Right lobe of liver (tissue), 6 donors: Measurements from ENCODE around the gene IGF1R. TPM values are rescaled to one million over a fixed set of nuclear protein-coding genes. Genes with fewer than 3 reads are reported as not detected.

Experiments
- ATAC-seq, 4 donors: fragments of 200-7000 bp; cut with Tn5 transposase; one replicate each; pipeline ENCODE4 v1.9.1; 2020; ENCODE audit warnings: mild to moderate bottlenecking in 4 of 4, moderate library complexity in 4 of 4
- DNase-seq, 3 donors: peaks; one replicate each; pipeline ENCODE4 v3.0.0-alpha.2; 2020
- H3K27ac ChIP-seq, 3 donors: fragments of 200-600 bp; one replicate each; pipeline ENCODE4 v1.8.0; 2022
- H3K27me3 ChIP-seq, 2 donors: fragments of 200-600 bp; one replicate each; pipeline ENCODE4 v1.8.0; 2022
- H3K36me3 ChIP-seq, 4 donors: fragments of 200-600 bp; sonication (generic) in 1 of 4; one replicate each; pipeline versions ENCODE4 v1.5.1 to v1.8.0; 2017 to 2022; ENCODE audit warnings: control low read depth in 1 of 4
- H3K4me1 ChIP-seq, 4 donors: fragments of 200-600 bp; sonication (generic) in 1 of 4; one replicate each; pipeline versions ENCODE4 v1.5.1 to v1.8.0; 2017 to 2022; ENCODE audit warnings: control low read depth in 1 of 4
- H3K4me3 ChIP-seq, 3 donors: fragments of 200-600 bp; one replicate each; pipeline ENCODE4 v1.8.0; 2022
- H3K9me3 ChIP-seq, 4 donors: fragments of 200-600 bp; sonication (generic) in 1 of 4; one replicate each; pipeline versions ENCODE4 v1.5.1 to v1.8.0; 2017 to 2022; ENCODE audit warnings: control low read depth in 1 of 4
- POLR2A ChIP-seq: fragments of 450-650 bp; IDR thresholded peaks from one replicate; pipeline ENCODE4 v1.6.1; 2017; ENCODE audit warnings: antibody characterized with exemption, mild to moderate bottlenecking
- WGBS: methylation state at CpG from one replicate; pipeline ENCODE4 v1.1.6; 2018; ENCODE audit warnings: low coverage, low lambda C conversion rate; ENCODE audit not compliant: insufficient coverage; ENCODE audit errors: missing lambda C conversion rate; 5-methylcytosine and 5-hydroxymethylcytosine counted together
- intact Hi-C, 2 donors: fragments of 100-400 bp; cut with DNase I; formaldehyde crosslinking; loops; one replicate each; pipeline versions ENCODE4 v1.11.2 to v1.14.1; 2022
- total RNA-seq, 6 experiments: library from RNA; depleted of rRNA in 2 of 6; stranded (reverse); fragments of >200 nt in 2 of 6; fragmentation: NEBNext Ultra II Directional in 3 of 6; extraction: Animal tissue kit (Norgen Biotek cat#: 25700) in 3 of 6; gene quantifications; one replicate each; pipeline versions ENCODE4 v1.1.0 to v1.2.4, GENCODE V29; 2016 to 2023
- TF ChIP-seq, protein P1 (sequence below), 4 donors: fragments of 200-600 bp in 3 of 4; fragments of 450-650 bp in 1 of 4; IDR thresholded peaks; one replicate each; pipeline versions ENCODE4 v1.5.1 to v1.8.0; 2016 to 2022; ENCODE audit warnings: antibody characterized with exemption in 4 of 4, mild to moderate bottlenecking in 2 of 4
- donor health status: DM: no; HTN: yes; CAD: no.
- donor health status: DM: no; HTN: no; CAD: no.
- donor health status: DM: no; HTN: no; CAD: no.
- donor health status: DM: no; HTN: yes; CAD: no.
- donor health status: DM: no; HTN: yes; CAD: no.

Gene IGF1R
- total RNA-seq, 6 experiments from 2014 or later: 2.5 to 5.3 (median 3.8) TPM

DNA sequence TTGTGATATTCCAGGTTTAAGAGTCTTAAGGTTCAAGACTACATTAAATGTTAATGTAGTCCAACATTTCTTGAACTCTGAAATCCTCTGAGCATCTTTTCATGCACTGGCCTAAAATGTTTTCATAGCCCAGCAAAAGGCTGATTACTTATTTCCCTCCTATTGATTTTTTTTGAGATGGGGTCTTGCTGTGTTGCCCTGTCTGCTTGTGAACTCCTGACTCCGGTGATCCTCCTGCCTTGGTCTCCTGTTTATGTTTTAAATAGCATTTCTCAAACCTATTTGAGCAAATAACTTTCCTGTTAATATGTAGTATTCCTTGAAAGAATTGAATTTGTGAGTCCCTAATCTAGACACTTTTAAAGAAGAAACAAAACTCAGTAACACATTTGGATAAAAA, 133.5 kb downstream of the IGF1R start:
- ATAC-seq (no peak), DNase-seq (no peak)
- peaks cover 0 to 5% of the 10 kb centered on the region in 2 donors for H3K27me3 ChIP-seq
- TF ChIP-seq, protein P1, sequence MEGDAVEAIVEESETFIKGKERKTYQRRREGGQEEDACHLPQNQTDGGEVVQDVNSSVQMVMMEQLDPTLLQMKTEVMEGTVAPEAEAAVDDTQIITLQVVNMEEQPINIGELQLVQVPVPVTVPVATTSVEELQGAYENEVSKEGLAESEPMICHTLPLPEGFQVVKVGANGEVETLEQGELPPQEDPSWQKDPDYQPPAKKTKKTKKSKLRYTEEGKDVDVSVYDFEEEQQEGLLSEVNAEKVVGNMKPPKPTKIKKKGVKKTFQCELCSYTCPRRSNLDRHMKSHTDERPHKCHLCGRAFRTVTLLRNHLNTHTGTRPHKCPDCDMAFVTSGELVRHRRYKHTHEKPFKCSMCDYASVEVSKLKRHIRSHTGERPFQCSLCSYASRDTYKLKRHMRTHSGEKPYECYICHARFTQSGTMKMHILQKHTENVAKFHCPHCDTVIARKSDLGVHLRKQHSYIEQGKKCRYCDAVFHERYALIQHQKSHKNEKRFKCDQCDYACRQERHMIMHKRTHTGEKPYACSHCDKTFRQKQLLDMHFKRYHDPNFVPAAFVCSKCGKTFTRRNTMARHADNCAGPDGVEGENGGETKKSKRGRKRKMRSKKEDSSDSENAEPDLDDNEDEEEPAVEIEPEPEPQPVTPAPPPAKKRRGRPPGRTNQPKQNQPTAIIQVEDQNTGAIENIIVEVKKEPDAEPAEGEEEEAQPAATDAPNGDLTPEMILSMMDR (IDR thresholded peaks at IDR 0.05): no peak
- no peak for TF ChIP-seq POLR2A
- H3K36me3 ChIP-seq: no peaks in the 10 kb centered on the region
- H3K27ac ChIP-seq: no peak overlapping the region
- H3K4me1 ChIP-seq: no peaks in the 10 kb centered on the region
- WGBS: 42% methylated on average over 1 of the region's 1 CpG
- intact Hi-C loops: no loop called here
- H3K9me3 ChIP-seq: no peaks in the 10 kb centered on the region
- H3K4me3 ChIP-seq: no peak overlapping the region

DNA sequence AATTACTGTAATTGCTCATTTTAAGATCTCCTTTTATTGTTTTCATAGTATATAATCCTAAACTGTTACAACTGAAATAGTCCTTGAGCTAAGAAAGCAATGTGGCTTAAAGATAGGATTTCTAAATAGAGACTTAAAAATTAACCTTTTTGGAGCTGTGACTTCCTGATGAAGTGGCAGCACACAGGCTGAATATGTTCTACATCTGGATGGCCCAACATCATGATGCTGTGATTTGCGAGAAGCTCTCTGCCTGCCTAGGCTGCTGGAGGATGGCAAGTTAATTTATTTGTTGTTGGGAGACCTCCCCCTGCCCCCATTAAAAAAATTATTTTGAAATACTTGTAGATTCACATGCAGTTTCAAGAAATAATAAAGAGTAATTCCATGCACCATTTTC, 134.5 kb downstream of the IGF1R start:
- intact Hi-C loops: no loop called here
- no peaks in the 10 kb centered on the region for H3K4me1 ChIP-seq

DNA sequence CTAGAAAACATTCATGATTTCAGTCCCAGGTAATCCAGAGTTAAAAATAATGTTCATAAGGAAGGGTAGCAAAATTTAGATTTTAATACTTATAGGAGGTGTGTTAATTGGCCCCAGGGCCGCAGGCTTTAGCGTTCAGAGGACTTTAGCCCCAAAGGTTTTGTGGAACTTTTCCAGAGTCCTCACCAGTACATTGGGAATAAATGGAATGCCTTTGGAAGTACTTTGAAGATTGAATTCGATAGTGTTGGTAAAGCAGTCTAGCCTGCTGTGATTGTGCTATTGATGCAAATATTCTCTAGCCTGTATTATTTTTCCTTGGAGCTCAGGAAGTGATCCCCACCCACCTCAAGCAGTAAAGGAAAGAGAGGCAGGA, 137.1 kb downstream of the IGF1R start:
- ATAC-seq: peak in 1 of 4 donors; percentile 51
- Histone ChIP-seq H3K9me3 (no peaks in the 10 kb centered on the region), H3K36me3 (no peaks in the 10 kb centered on the region), H3K4me3 (no peak overlapping the region), H3K27ac (no peak overlapping the region), H3K27me3 (peaks cover 0 to 5% of the 10 kb centered on the region in 2 donors), H3K4me1 (no peaks in the 10 kb centered on the region)
- no peak for TF ChIP-seq POLR2A
- TF ChIP-seq, protein P1 (IDR thresholded peaks at IDR 0.05): no peak
- intact Hi-C loops: no loop called here
- WGBS: 33% methylated on average over 3 of the region's 3 CpGs
- no peak for DNase-seq

More for the DNA sequence above, 134.5 kb downstream of the IGF1R start:
- TF ChIP-seq POLR2A: no peak
- TF ChIP-seq, protein P1 (IDR thresholded peaks at IDR 0.05): no peak
- H3K9me3 ChIP-seq: no peaks in the 10 kb centered on the region
- DNase-seq (no peak), ATAC-seq (no peak)
- no peak overlapping the region for H3K27ac ChIP-seq
- peaks cover 0 to 5% of the 10 kb centered on the region in 2 donors for H3K27me3 ChIP-seq
- no peaks in the 10 kb centered on the region for H3K36me3 ChIP-seq
- WGBS: 75% methylated on average over 1 of the region's 1 CpG
- no peak overlapping the region for H3K4me3 ChIP-seq

DNA sequence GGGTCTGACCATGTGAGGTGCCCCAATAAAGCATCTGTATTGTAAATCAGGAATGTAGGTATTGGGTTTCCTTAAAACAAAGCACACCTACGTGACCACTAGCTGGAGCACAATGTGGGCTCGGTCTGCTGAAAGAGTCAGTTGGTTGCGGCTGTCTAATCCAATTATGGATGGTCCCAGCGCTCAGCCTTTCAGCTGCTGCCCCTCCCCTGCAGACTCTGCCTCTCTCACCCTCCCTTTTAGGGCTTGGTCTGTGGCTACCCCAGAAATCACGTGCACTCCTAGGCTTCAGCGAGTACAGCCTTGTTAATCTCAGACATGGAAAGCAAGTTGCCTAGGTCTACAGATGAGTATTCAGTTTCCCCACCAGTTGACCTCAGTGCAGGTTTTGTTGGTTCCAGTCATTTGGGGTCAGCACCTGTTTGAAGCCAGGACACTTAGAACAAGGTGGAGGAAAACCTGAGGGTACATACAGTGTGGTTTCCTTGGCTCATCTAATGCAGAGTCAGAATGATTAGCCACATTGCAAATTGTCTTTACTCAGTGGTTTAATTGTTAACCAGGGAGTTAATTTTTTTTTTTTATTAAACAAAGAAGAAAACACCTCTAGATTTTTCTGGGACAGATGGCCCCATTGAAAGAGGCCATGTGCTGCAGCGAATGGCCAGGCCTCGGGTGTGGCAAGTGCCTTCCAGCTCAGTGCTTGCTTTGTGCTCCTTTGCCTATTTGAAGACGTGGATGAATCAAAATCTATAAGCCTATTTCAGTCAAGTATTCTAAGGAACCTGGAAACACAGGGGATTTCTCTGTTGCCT, 137.7 kb downstream of the IGF1R start:
- intact Hi-C loops: no loop called here
- ATAC-seq: peak in 1 of 4 donors; percentile 42
- Histone ChIP-seq H3K4me3 (no peak overlapping the region), H3K4me1 (no peaks in the 10 kb centered on the region), H3K9me3 (no peaks in the 10 kb centered on the region), H3K27me3 (peaks cover 0 to 5% of the 10 kb centered on the region in 2 donors), H3K27ac (no peak overlapping the region), H3K36me3 (no peaks in the 10 kb centered on the region)
- 57% methylated on average over 9 of the region's 9 CpGs for WGBS
- DNase-seq: no peak
- no peak for TF ChIP-seq POLR2A
- TF ChIP-seq, protein P1 (IDR thresholded peaks at IDR 0.05): no peak
